ENCODE measurements around the gene NMU.

DNA sequence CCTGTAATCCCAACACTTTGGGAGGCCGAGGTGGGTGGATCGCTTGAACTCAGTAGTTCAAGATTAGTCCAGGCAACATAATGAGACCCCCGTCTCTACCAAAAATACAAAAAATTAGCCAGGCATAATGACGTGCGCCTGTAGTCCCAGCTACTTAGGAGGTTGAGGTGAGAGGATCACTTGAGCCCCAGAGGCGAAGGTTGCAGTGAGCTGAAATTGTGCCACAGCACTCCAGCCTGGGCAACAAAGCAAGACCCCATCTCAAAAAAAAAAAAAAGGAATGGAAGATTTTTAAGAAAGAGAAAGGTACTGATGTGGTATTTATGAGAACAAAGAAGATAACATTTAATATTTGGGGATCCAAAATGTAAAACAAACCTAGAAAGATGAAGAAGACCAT, 27.0 kb upstream of the NMU start:
- no peak for TF ChIP-seq POLR2A (IDR thresholded peaks at IDR 0.05)
- TF ChIP-seq POLR2AphosphoS5 (IDR thresholded peaks at IDR 0.05), result no peak
